HG02763 (cell line): Measurements from ENCODE around the gene SLC25A48.

Experiments
- ATAC-seq: cut with Tn5 transposase; IDR thresholded peaks from one replicate; pipeline ENCODE4 v1.9.1; 2021; ENCODE audit warnings: mild to moderate bottlenecking, moderate library complexity; ENCODE audit not compliant: unreplicated experiment

Gene SLC25A48

GRCh38 chr5:135915466-135916001 lies 81.1 kb downstream of the SLC25A48 start:
- ATAC-seq: no peak

DNA sequence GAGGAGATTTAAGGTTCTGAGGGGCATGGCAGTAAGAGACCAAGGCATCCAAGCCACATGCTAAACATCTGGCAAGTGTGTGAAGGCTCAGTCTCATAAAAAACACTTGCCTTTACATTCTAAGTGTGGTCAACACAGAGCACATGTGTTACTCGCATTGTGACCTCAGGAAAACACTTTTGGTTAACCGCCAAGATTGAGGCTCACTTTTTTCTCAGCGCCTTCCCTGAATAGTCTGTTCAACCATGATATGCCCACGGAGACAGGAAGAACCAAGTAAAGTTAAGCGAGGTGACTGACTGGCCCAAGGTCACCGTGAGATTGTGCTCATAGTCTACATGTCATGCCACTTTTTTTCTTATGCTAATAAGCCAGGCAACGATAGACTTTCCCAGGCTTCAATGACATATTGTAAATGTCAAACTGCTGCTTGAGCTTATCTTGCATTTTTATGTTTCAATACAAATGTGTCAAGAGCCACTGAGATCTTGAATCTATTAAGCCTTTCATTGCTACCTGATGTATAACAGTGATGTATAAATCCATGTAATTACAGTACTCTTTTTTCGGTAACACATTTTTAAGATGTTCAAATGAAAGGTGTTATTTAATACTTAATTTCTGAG lies 82.3 kb downstream of the SLC25A48 start:
- no peak for ATAC-seq

GRCh38 chr5:135920199-135920598 lies 85.7 kb downstream of the SLC25A48 start:
- ATAC-seq: no peak

GRCh38 chr5:135921388-135921787 lies 86.9 kb downstream of the SLC25A48 start:
- no peak for ATAC-seq

DNA sequence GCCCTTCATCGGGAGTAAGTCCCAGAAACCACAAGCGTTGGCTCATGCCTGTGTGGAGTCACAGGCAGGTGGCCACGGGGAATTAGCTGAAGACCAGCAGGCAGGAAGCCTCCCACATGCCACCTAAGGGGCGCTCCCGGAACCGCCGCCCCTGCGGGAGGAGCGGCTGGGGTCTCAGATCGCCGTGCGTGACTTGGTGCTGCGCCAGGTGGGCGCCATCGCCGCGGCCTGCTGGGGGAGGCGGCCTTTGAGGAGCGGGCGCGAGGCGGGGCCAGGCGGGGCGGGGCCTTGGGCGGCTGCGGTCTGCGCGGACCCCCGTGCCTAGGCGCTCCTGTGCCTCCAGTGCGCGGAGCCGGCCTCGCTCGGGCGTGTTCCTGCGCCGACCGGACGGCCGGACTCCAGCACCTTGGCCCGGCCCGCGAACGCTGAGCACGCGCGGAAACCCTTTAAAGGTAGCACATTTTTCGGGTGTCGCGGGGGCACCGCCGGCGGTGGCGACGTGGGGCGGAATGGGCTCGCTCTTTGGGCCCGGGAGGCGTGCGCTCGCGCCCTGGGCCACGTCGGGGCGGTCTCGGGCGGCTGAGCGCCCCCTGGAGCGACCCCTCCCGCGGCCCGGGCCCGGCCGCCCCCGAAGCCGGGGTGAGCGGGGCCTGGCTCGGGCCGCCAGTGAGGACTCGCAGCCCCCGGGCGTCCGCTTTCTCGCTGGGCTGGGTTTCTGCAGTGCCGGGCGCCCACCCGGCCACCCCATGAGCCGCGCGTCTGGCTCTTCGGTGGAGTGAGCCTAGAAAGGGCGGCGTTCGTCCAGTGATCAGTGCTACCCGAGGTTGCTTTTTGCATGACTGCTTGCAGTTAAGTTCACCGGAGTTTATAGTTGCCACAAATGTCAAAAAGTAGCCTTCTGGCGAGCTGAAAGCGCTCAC lies 95.8 kb downstream of the SLC25A48 start:
- ATAC-seq: no peak

DNA sequence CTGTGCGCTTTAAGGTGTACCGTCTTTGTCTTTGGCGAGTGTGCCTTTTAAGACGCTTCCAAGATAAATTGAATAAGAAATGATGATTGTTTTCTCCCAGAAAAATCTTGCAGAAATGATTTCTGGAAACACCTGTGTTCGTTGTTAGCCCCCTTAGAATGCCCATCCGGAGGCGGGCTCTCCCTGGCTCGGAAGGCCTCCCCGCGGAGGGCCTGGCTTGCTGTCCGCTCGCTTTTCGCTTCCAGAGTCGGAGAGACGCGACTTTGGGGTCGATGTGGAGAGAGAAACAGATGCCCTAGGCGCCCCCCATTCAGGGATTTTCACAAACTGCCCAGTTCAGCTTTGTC lies 96.5 kb downstream of the SLC25A48 start:
- no peak for ATAC-seq

GRCh38 chr5:135934939-135935338 lies 100.5 kb downstream of the SLC25A48 start:
- ATAC-seq: no peak

DNA sequence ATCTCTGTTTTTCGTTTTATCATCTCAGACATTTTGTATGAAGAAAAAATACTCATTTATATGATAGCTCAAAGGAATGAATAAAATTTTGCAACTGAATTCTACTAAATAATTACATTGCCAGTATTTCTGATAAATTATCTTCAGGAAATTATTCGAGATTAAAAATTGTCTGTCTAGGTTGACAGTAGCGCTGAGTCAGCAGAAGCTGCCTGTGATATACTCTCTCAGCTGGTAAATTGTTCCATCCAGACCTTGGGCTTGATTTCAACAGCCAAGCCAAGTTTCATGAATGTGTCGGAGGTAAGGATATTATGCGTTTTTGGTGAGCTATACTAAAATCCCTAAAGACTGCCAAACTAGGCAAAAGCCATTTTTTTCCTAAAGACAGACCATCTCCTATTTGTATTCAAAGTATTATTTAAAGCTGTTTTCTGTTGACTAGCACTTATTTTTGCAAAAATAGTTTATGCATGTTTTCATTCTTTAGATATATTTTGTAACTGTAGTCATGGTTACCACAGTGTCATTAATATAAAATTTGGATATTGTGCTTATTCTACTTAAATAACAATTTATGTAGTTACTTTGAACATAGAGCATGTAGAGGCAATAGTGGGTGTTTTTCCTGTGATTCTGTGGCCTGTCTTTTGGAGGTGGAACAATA lies 102.9 kb downstream of the SLC25A48 start:
- ATAC-seq: no peak
